DMS53 treated with DMSO at 0.1 percent for 48 hours (cell line): ENCODE results near the gene DNAJC7.

ENCODE experiments used
- DNase-seq: peaks from one replicate; lab custom pipeline; 2025; ENCODE audit not compliant: unreplicated experiment; lab: John Stamatoyannopoulos, UW

Gene DNAJC7

DNA sequence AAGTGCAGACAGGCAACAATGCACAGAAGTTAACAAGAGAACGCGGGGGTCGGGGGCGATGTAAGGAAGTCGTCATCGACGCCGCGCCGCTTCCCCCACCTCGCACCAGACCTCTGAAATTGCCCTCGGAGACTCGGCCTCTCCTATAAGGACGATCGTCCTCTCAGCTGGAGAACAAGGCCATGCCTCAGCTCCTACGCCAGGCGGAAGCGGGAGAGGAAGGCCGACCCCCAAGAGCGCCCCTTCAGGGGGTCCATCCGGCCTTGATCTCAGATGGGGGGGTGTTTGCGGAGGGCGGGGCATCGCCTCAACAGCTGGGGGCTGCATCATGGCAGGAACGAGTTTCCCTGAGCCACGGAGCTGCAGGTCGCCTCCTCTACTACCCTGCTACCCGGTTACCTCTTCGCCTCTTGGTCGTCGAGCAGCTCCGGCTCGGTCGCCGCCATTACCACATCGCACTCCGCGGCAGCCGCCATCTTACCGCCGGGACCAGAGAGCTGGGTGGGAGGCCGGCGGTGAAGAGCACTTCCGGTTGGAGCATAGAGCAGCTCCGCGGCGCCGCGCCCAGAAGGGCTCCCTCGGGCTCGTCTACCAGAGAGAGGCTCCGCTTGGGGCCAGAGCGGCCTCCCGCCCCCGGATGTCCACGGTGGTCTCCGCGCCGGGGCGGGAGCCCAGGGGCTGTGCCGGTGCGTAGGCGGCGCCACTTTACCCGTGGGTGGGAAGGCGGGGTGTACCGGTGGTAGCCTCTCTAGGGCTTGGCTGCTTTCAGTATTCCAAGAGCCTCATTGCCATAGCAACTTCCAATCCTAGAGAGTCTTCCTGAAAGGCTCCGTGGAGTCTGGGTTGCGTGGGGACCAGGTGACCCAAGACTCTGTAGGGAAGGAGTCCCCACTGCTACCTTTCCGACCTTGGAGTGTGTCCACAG, at the start of gene DNAJC7:
Gene DNAJC7 (minus strand): TSS at position 499 of the 925 bp plus-strand sequence. CDS start 23 bp downstream, at position 476.
- peak; percentile 77 for DNase-seq

GRCh38 chr17:42065201-42065600, 48.0 kb upstream of the DNAJC7 start:
- DNase-seq: no peak

GRCh38 chr17:42062681-42063080, 45.4 kb upstream of the DNAJC7 start:
- DNase-seq: no peak

GRCh38 chr17:42061646-42062487, 44.6 kb upstream of the DNAJC7 start:
- DNase-seq: no peak

GRCh38 chr17:42060231-42060630, 43.0 kb upstream of the DNAJC7 start:
- no peak for DNase-seq

- no peak for DNase-seq
Measured at GRCh38 chr17:42059815-42060214, 42.6 kb upstream of the DNAJC7 start.

GRCh38 chr17:42058063-42058462, 40.8 kb upstream of the DNAJC7 start:
- DNase-seq: no peak

- DNase-seq: no peak
Measured at GRCh38 chr17:42056635-42057034, 39.4 kb upstream of the DNAJC7 start.

- DNase-seq: no peak
Measured at GRCh38 chr17:42055496-42055895, 38.3 kb upstream of the DNAJC7 start.

GRCh38 chr17:42055027-42055426, 37.8 kb upstream of the DNAJC7 start:
- no peak for DNase-seq

DNA sequence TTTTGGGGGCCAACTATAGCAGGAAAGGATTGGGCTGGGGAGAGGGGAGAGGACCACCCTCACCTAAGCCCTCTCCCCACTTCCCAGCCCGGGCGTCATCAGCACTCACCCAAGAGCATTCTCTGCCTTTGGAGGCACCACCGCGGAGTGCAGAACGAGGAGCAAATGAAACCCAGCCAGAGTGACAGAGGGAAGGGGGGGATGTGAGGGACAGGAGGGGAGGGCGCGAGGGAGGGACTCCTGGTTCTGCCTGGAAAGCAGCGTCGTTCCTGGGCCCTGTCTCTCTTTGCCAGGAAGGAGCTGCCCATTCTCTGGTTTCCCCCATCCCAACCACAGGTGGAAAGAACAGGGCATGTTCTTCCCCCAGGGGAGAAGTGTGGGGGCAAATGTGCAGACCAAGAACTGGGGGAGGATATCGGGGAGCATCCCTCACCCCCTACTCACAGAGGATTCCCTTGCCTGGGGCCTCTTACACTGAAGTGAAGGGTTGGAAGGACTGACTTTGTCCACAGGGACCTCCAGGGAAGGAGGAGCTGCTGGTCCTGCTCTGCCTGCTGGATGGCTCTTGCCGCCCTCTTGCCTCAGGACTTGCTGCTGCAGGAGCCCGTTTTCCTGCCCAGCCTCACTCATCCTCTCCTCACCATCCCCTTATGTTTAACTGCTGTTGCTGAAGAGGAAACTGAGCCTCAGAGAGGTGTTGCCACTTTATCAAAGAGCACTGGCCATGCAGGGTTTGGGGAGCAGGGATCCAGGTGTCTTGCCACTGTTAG, 36.7 kb upstream of the DNAJC7 start:
- no peak for DNase-seq

- no peak for DNase-seq
Measured at GRCh38 chr17:42052346-42052877, 35.2 kb upstream of the DNAJC7 start.

DNA sequence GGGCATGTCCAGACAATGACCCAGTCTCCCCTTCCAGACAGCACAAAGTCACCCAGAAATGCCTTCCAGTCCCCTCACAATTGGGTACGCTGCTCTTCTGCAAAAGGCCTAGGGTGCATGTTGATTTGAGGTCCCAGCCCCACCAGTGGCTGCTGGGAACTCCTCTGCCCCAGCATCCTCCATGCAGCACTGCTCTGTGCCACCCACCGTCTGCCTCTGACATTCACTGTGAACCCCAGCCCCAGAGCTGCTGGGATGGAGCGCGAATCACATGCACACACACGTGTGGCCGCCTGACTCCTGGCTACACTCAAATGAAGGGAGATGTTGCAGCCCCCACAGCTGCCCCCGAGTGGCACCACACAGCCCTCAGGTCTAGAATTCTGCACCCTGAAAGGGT, 34.4 kb upstream of the DNAJC7 start:
- DNase-seq: no peak

- no peak for DNase-seq
Measured at GRCh38 chr17:42051013-42051400, 33.8 kb upstream of the DNAJC7 start.

- no peak for DNase-seq
Measured at GRCh38 chr17:42050393-42051012, 33.3 kb upstream of the DNAJC7 start, which contains the start of gene C17orf113. Gene C17orf113, minus strand, starts transcription at chr17:42050601. Its CDS starts 7,225 bp downstream, at chr17:42043376.

DNA sequence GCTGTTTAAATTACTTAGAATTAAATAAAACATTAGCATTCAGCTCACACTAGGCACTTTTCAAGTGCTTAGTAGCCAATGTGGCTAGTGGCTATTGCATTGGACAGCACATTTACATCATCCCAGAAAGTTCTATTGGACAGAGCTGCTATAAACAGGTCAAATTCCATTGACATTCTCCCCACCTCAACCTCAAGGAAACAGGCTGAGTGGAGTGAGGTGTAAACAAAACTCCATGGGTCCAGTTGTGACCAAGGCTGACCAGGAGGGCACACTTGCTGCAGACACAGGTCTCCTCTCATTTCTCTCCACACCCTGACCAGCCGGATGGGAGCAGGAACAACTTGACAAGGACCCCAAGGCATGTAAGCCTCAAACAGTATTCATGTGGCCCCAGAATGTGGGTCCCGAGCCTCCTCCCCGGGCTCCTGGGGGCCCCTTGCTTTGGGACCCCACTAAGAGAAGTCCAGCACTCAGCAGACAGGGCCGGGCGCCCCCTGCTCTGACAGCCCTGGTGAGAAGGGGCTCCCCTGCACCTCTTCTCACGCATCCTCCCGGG, 32.7 kb upstream of the DNAJC7 start:
- DNase-seq: no peak

DNA sequence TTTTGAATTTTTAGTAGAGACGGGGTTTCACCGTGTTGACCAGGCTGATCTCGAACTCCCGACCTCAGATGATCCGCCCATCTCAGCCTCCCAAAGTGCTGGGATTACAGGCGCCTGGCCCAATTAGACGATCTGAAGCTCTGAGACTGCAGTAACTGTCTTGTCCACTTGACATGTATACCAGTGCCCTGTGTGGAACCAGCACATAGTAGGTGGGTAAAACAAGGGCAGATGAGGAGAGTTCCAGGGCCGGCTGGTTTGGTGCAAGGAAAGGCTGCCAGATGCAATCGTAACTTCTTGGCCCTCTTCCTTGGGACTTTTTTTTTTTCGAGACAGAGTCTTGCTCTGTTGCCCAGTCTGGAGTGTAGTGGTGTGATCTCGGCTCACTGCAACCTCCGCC, 30.1 kb upstream of the DNAJC7 start:
- no peak for DNase-seq

DNA sequence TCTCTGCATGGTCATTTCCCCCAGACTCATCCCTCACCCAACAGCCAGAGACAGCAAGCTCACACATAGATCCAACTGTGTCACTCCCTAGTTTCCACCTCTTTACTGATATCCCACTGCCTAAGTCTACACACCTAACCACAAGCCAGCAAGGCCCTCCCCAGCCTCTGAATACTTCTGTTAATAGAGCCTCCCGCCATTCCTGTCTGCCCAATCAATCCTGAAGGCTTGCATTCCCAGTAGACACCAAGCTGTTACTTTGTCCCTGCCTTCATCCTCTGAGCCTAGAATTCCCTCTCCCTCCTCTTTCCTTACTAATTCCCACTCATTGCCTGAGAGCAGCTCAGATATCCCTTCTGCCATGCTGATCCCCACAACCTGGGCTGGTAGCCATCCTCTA, 28.5 kb upstream of the DNAJC7 start:
- no peak for DNase-seq

DNA sequence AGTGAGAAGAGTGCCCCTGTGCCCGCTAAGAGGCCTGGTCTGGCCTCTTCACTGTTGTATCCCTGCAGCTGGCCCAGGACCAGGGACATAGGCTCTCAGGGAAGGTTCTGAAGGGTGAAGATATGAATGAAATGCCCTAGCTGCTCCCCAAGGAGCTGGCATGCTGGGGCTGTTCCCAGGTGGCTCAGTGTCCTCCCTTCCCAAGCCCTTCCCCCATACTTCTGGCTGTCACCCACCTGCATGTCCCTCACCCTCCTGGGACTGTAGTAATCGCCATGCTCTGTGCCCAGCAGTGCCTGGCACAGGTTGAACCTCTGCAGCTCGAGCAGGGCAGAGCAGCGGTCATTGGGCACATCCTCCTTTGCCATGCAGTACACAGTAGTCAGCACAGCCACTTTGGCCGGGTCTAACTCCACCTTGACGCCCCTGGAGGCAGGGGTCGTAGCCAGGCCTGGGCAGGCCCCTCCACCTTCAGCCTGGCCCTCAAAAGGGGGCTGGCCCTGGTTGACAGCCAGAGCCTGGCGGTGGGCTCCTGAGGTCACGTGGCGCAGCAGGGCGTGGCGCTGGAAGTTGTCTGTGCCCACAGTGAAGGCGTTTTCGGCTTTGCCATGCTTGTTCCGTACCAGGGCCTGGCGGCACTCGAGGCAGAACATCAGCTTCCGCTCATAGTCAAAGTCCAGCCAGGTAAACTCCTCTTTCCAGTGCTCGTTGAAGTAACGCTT, 25.5 kb upstream of the DNAJC7 start:
- no peak for DNase-seq
